NCI-H2196 treated with DMSO at 0.1 percent for 48 hours (cell line): ENCODE data around the gene DCTN5.

ENCODE experiments used
- DNase-seq: peaks from one replicate; lab custom pipeline; 2025; ENCODE audit not compliant: unreplicated experiment; lab: John Stamatoyannopoulos, UW

The DCTN5 gene

GRCh38 chr16:23726710-23727109, 85.4 kb downstream of the DCTN5 start:
- no peak for DNase-seq
